Transverse colon (tissue), 4 donors: ENCODE results near the gene CARMIL1.

ENCODE experiments used
- POLR2A ChIP-seq: fragments of 450-650 bp; IDR thresholded peaks from one replicate; pipeline ENCODE4 v1.6.1; 2016; ENCODE audit warnings: antibody characterized with exemption, mild to moderate bottlenecking, moderate library complexity
- POLR2AphosphoS5 ChIP-seq, 3 donors: sonication (generic); formaldehyde crosslinking; IDR thresholded peaks; one replicate each; pipeline ENCODE4 v1.6.1; 2016; ENCODE audit warnings: antibody characterized with exemption in 3 of 3
- TF ChIP-seq, protein P1 (sequence below), 5 experiments: fragments of 200-600 bp in 3 of 5; fragments of 450-650 bp in 2 of 5; sonication (generic) in 3 of 5; IDR thresholded peaks; 1 replicate in 2 of 5; 2 replicates in 3 of 5; pipeline ENCODE4 v1.5.1; 2016 to 2017; ENCODE audit warnings: antibody characterized with exemption in 5 of 5, inconsistent platforms in 3 of 5, mild to moderate bottlenecking in 2 of 5, moderate library complexity in 1 of 5

DNA sequence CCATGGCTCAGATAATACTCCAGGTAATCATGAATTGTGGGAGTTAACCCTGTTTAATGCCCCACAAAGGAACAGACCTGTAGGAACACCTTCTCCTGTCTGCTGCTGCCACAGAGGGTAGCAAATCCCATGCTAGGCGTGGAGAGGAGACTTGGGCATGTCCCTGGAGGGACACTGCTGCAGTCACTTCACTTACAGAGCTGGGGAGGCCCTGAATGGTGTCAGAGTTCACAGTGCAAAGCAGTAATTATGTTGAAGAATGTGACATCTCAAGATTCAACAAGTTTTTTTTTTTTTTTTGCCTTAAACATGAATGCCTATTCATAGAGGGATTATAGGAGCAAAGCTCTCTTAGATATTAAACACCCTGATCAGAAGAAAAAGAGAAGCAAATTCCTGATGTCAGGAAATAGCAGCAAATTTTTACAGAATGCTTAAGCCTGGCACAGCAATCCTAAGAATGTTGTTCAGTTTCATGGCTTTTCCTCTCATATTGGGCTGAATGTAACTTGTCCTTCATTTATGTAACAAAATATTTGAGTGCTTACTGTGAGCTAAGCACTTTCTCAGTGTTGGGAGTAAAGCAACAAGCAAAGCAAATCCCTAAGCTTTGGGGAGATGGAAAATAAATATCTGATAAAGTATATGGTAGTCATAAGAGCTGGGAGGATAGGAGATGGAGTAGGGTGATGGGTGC, 45.0 kb downstream of the CARMIL1 start:
- TF ChIP-seq, protein P1, sequence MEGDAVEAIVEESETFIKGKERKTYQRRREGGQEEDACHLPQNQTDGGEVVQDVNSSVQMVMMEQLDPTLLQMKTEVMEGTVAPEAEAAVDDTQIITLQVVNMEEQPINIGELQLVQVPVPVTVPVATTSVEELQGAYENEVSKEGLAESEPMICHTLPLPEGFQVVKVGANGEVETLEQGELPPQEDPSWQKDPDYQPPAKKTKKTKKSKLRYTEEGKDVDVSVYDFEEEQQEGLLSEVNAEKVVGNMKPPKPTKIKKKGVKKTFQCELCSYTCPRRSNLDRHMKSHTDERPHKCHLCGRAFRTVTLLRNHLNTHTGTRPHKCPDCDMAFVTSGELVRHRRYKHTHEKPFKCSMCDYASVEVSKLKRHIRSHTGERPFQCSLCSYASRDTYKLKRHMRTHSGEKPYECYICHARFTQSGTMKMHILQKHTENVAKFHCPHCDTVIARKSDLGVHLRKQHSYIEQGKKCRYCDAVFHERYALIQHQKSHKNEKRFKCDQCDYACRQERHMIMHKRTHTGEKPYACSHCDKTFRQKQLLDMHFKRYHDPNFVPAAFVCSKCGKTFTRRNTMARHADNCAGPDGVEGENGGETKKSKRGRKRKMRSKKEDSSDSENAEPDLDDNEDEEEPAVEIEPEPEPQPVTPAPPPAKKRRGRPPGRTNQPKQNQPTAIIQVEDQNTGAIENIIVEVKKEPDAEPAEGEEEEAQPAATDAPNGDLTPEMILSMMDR (IDR thresholded peaks at IDR 0.05) = no peak
- TF ChIP-seq POLR2A (no peak), POLR2AphosphoS5 (IDR thresholded peaks at IDR 0.05) (no peak)
